GM23338 (cell line): ENCODE data around the gene STXBP2. TPM values are rescaled to one million over a fixed set of nuclear protein-coding genes. Genes with fewer than 3 reads are reported as not detected.

Experiments used
- ATAC-seq: fragments of 200-7000 bp; cut with Tn5 transposase; 3 replicates; pipeline ENCODE4 v1.9.1; 2020
- DNase-seq: peaks from one replicate; pipeline ENCODE4 v3.0.0-alpha.2; 2015; ENCODE audit warnings: low spot score
- H2AFZ ChIP-seq: fragments of 200-600 bp; sonication (generic); 2 replicates; pipeline ENCODE4 v1.8.0; 2016; ENCODE audit warnings: antibody characterized with exemption, mild to moderate bottlenecking, moderate library complexity
- H3F3A ChIP-seq: fragments of 200-600 bp; sonication (generic); replicated peaks from 2 replicates; pipeline ENCODE4 v1.8.0; 2017; ENCODE audit warnings: antibody characterized with exemption, mixed run types, low read depth
- H3K27ac ChIP-seq: fragments of 200-600 bp; sonication (generic); 2 replicates; pipeline ENCODE4 v1.6.1; 2016; ENCODE audit warnings: low read depth
- H3K27me3 ChIP-seq: fragments of 200-600 bp; sonication (generic); 2 replicates; pipeline ENCODE4 v1.8.0; 2016; ENCODE audit warnings: mild to moderate bottlenecking, mixed run types, moderate library complexity; ENCODE audit not compliant: insufficient read depth
- H3K36me3 ChIP-seq: fragments of 200-600 bp; sonication (generic); 2 replicates; pipeline ENCODE4 v1.8.0; 2016; ENCODE audit warnings: mild to moderate bottlenecking; ENCODE audit not compliant: insufficient read depth
- H3K4me1 ChIP-seq: fragments of 200-600 bp; sonication (generic); 2 replicates; pipeline ENCODE4 v1.8.0; 2016; ENCODE audit warnings: mild to moderate bottlenecking, moderate library complexity; ENCODE audit not compliant: insufficient read depth
- H3K4me2 ChIP-seq: fragments of 200-600 bp; sonication (generic); 2 replicates; pipeline ENCODE4 v1.7.1; 2017; ENCODE audit warnings: mixed run types
- H3K4me3 ChIP-seq: fragments of 200-600 bp; sonication (generic); 2 replicates; pipeline ENCODE4 v1.6.1; 2016; ENCODE audit warnings: mixed run types
- H3K79me2 ChIP-seq: fragments of 200-600 bp; sonication (generic); replicated peaks from 2 replicates; pipeline ENCODE4 v1.8.0; 2017; ENCODE audit warnings: mild to moderate bottlenecking; ENCODE audit not compliant: insufficient read depth
- H3K9me2 ChIP-seq: fragments of 200-600 bp; sonication (generic); 2 replicates; pipeline ENCODE4 v1.8.0; 2017; ENCODE audit not compliant: insufficient read depth
- H4K20me1 ChIP-seq: fragments of 200-600 bp; sonication (generic); replicated peaks from 2 replicates; pipeline ENCODE4 v1.8.0; 2017; ENCODE audit warnings: mild to moderate bottlenecking; ENCODE audit not compliant: insufficient read depth
- H3K27ac Mint-ChIP-seq: 2 replicates; pipeline ENCODE4 v1.8.0; 2020; ENCODE audit warnings: inconsistent platforms, mild to moderate bottlenecking, moderate library complexity, mixed read lengths
- H3K27me3 Mint-ChIP-seq: 3 replicates; pipeline ENCODE4 v1.8.0; 2022; ENCODE audit warnings: low read depth, mild to moderate bottlenecking, moderate library complexity, mixed read lengths, inconsistent platforms; ENCODE audit not compliant: insufficient read depth, poor library complexity
- H3K36me3 Mint-ChIP-seq: 3 replicates; pipeline ENCODE4 v1.8.0; 2021; ENCODE audit warnings: low read depth, mild to moderate bottlenecking, inconsistent platforms, moderate library complexity, mixed read lengths
- H3K4me1 Mint-ChIP-seq: 3 replicates; pipeline ENCODE4 v1.8.0; 2020; ENCODE audit warnings: mild to moderate bottlenecking, inconsistent platforms, mixed read lengths
- H3K4me3 Mint-ChIP-seq: 3 replicates; pipeline ENCODE4 v1.8.0; 2021; ENCODE audit warnings: moderate library complexity, mild to moderate bottlenecking, inconsistent platforms, mixed read lengths
- H3K9me3 Mint-ChIP-seq: 3 replicates; pipeline ENCODE4 v1.8.0; 2020; ENCODE audit warnings: moderate library complexity, mild to moderate bottlenecking, inconsistent platforms, mixed read lengths
- CREB1 ChIP-seq: fragments of 250-450 bp; sonication (Bioruptor Pico); IDR thresholded peaks from 2 replicates; pipeline ENCODE4 v1.5.0; 2020; ENCODE audit warnings: low read depth, mild to moderate bottlenecking, moderate library complexity
- CTCF ChIP-seq, 2 experiments: fragments of 200-600 bp in 1 of 2; sonication (generic) in 1 of 2; conservative IDR thresholded peaks; 2 replicates each; pipeline versions ENCODE4 v1.5.1 to v1.6.1; 2016 to 2017; ENCODE audit warnings: antibody characterized with exemption in 2 of 2, low read depth in 2 of 2, mild to moderate bottlenecking in 2 of 2, moderate library complexity in 1 of 2
- ETS1 ChIP-seq: IDR thresholded peaks from 2 replicates; pipeline ENCODE4 v1.6.1; 2016; ENCODE audit warnings: antibody characterized with exemption
- EZH2 ChIP-seq: fragments of 200-600 bp; sonication (generic); IDR thresholded peaks from one replicate; pipeline ENCODE4 v1.8.0; 2017; ENCODE audit warnings: antibody characterized with exemption, mild to moderate bottlenecking, low read depth; ENCODE audit not compliant: unreplicated experiment
- JUNB ChIP-seq: IDR thresholded peaks from one replicate; pipeline ENCODE4 v1.6.1; 2016; ENCODE audit warnings: antibody characterized with exemption; ENCODE audit not compliant: unreplicated experiment
- NANOG ChIP-seq: IDR thresholded peaks from 2 replicates; pipeline ENCODE4 v1.6.1; 2016; ENCODE audit warnings: antibody characterized with exemption, borderline replicate concordance
- POLR2AphosphoS5 ChIP-seq: IDR thresholded peaks from 2 replicates; pipeline ENCODE4 v1.6.1; 2016; ENCODE audit warnings: antibody characterized with exemption, low read depth
- STAT1 ChIP-seq: IDR thresholded peaks from one replicate; pipeline ENCODE4 v1.6.1; 2016; ENCODE audit warnings: antibody characterized with exemption; ENCODE audit not compliant: unreplicated experiment
- ZNF331 ChIP-seq: fragments of 250-450 bp; sonication (Bioruptor Pico); IDR thresholded peaks from 2 replicates; pipeline ENCODE4 v1.5.0; 2020; ENCODE audit warnings: low read depth, mild to moderate bottlenecking, moderate library complexity
- polyA plus RNA-seq: library from polyadenylated mRNA; unstranded; fragments of >200 nt; fragmentation: Nextera tagmentation; extraction: Ambion mirVana; gene quantifications from 2 replicates; pipeline ENCODE4 v1.2.1, GENCODE V29; 2016
- total RNA-seq: library from RNA; depleted of rRNA; stranded (reverse); fragments of >200 nt; shearing (Covaris generic); gene quantifications from 2 replicates; pipeline ENCODE4 v1.2.3, GENCODE V29; 2014

STXBP2 gene
- total and polyA plus RNA-seq, 2 experiments from 2014 or later = 42.6 to 55.8 TPM

- Histone ChIP-seq H4K20me1 (no peaks in the 10 kb centered on the region; the same call in none of the 2 replicates), H3K36me3 (no peaks in the 10 kb centered on the region; the same call in 1 of the 2 replicates), H3K4me1 (no peaks in the 10 kb centered on the region), H3F3A (no peaks in the 10 kb centered on the region), H3K27ac (no peak overlapping the region), H3K4me3 (no peak overlapping the region), H3K9me2 (no peaks in the 10 kb centered on the region), H3K79me2 (no peaks in the 10 kb centered on the region), H2AFZ (no peak overlapping the region), H3K4me2 (no peak overlapping the region), H3K27me3 (no peaks in the 10 kb centered on the region)
- ATAC-seq = no peak
- DNase-seq = no peak
- H3K27me3 Mint-ChIP-seq = peaks cover 12% of the 10 kb centered on the region
- H3K27ac Mint-ChIP-seq = no peak overlapping the region
- TF ChIP-seq CREB1 (CRISPR knock-in tag) = no peak
- TF ChIP-seq ETS1 = no peak
- TF ChIP-seq STAT1 = no peak
- TF ChIP-seq ZNF331 (CRISPR knock-in tag) = no peak
- no peaks in the 10 kb centered on the region for H3K4me1 Mint-ChIP-seq
- H3K4me3 Mint-ChIP-seq = no peak overlapping the region
- H3K36me3 Mint-ChIP-seq = peaks cover 36% of the 10 kb centered on the region
- H3K9me3 Mint-ChIP-seq = no peaks in the 10 kb centered on the region
Measured at GRCh38 chr19:7620442-7621412, 16.2 kb upstream of the STXBP2 start.

- Mint-ChIP-seq H3K27ac (no peak overlapping the region), H3K36me3 (peaks cover 35% of the 10 kb centered on the region), H3K27me3 (peaks cover 12% of the 10 kb centered on the region), H3K9me3 (no peaks in the 10 kb centered on the region), H3K4me3 (no peak overlapping the region), H3K4me1 (peaks cover under 1% of the 10 kb centered on the region; the same call in 2 of the 3 replicates)
- DNase-seq (peak; percentile 76), ATAC-seq (peak; percentile 82)
- TF ChIP-seq CREB1 (CRISPR knock-in tag) (no peak), CTCF (conservative IDR thresholded peaks at IDR 0.05; ENCODE audit: low read depth in 2 of 2) (no peak), JUNB (no peak), ZNF331 (CRISPR knock-in tag) (no peak), NANOG (no peak), EZH2 (no peak), POLR2AphosphoS5 (no peak)
- H3K27ac ChIP-seq = no peak overlapping the region
- H3K4me3 ChIP-seq = no peak overlapping the region
- no peaks in the 10 kb centered on the region; the same call in 1 of the 2 replicates for H3K36me3 ChIP-seq
- H4K20me1 ChIP-seq = peaks cover under 1% of the 10 kb centered on the region
- H2AFZ ChIP-seq = no peak overlapping the region
- H3K4me2 ChIP-seq = no peak overlapping the region
- H3K79me2 ChIP-seq = peaks cover 18% of the 10 kb centered on the region
- no peaks in the 10 kb centered on the region for H3K9me2 ChIP-seq
- H3K4me1 ChIP-seq = no peaks in the 10 kb centered on the region
- H3K27me3 ChIP-seq = no peaks in the 10 kb centered on the region
- H3F3A ChIP-seq = no peaks in the 10 kb centered on the region
Measured at GRCh38 chr19:7622933-7623685, 13.8 kb upstream of the STXBP2 start.
